Measurements from ENCODE around the gene LHPP. TPM values are rescaled to one million over a fixed set of nuclear protein-coding genes. Genes with fewer than 3 reads are reported as not detected.

Gene LHPP
- total RNA-seq, 1 donor from 2014 or later = 19.6 TPM

DNA sequence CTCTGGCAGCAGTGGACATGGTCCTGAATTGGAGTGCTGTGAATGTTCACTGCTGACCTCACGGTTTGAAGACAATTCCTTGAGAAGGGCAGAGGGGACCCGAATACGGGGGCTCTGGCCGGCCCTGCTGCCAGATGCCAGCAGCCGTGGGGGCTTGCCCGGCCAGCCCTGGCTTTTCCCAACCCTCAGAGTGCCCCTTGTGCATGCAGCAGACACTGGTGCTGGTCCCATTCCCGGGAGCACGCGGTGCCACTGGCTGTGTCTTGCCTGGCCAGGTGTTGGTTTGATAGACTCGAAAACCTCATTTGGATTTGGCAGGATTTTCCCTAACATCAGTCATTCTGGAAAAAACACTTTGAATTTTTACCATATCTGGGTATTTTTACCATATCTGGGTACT lies 49.1 kb downstream of the LHPP start:
- Mint-ChIP-seq H3K4me3 (no peak overlapping the region), H3K27ac (no peak overlapping the region), H3K27me3 (ENCODE audit: low read depth) (no peaks in the 10 kb centered on the region)

DNA sequence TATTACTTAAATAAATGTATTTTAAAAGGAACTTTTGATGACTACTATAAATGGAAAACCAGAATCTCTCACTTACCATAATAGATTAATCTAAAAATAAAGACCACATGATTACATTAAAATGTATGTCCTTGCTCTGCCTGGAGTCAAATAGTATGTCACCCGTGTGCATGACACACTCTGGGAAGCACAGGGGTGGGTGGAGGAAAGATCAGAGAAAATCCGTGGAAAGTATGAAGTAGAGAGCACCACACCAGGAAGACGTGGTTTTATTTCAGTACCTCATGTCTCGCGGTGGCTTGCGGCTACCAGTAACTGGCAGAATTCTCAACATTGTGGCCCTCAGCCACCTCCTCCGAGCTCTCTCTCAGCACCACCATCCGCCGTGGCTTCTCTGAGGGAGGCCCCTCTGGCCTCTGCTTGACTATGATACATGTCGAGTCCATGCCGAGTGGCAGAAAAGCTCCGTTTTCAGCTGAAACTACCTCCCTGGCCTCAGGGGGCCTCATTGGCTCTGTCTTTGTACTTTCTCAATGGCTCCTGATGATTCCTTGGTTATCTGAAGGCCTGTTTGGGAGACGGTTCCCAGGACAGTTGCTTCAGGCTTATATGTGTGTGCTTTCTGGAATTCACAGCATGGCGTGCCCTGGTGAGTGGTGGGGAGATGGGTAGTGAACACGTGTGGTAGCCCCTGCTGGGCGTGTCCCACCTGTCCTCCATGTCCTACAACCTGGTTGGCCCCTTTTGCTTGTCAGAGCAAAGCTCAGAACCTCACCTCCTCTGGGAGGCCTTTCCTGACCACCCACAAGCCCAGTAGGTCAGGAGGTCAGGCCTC lies 49.8 kb downstream of the LHPP start:
- peaks cover 4% of the 10 kb centered on the region for H3K36me3 Mint-ChIP-seq
- TF ChIP-seq, protein P1, sequence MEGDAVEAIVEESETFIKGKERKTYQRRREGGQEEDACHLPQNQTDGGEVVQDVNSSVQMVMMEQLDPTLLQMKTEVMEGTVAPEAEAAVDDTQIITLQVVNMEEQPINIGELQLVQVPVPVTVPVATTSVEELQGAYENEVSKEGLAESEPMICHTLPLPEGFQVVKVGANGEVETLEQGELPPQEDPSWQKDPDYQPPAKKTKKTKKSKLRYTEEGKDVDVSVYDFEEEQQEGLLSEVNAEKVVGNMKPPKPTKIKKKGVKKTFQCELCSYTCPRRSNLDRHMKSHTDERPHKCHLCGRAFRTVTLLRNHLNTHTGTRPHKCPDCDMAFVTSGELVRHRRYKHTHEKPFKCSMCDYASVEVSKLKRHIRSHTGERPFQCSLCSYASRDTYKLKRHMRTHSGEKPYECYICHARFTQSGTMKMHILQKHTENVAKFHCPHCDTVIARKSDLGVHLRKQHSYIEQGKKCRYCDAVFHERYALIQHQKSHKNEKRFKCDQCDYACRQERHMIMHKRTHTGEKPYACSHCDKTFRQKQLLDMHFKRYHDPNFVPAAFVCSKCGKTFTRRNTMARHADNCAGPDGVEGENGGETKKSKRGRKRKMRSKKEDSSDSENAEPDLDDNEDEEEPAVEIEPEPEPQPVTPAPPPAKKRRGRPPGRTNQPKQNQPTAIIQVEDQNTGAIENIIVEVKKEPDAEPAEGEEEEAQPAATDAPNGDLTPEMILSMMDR (IDR thresholded peaks at IDR 0.05; ENCODE audit: unreplicated experiment) = no peak
- peaks cover 8% of the 10 kb centered on the region for H3K9me3 Mint-ChIP-seq
- H3K4me1 Mint-ChIP-seq = no peaks in the 10 kb centered on the region
- H3K27me3 Mint-ChIP-seq (ENCODE audit: low read depth) = no peaks in the 10 kb centered on the region
- no peak overlapping the region for H3K4me3 Mint-ChIP-seq
- no peak overlapping the region for H3K27ac Mint-ChIP-seq
- DNase-seq (ENCODE audit: low spot score in 2 of 2, unreplicated experiment in 2 of 2) = no peak

More for the DNA sequence above, 49.1 kb downstream of the LHPP start:
- DNase-seq (ENCODE audit: low spot score in 2 of 2, unreplicated experiment in 2 of 2) = no peak
- Mint-ChIP-seq H3K36me3 (peaks cover 4% of the 10 kb centered on the region), H3K4me1 (no peaks in the 10 kb centered on the region), H3K9me3 (peaks cover 8% of the 10 kb centered on the region)
- TF ChIP-seq, protein P1 (IDR thresholded peaks at IDR 0.05; ENCODE audit: unreplicated experiment) = no peak

DNA sequence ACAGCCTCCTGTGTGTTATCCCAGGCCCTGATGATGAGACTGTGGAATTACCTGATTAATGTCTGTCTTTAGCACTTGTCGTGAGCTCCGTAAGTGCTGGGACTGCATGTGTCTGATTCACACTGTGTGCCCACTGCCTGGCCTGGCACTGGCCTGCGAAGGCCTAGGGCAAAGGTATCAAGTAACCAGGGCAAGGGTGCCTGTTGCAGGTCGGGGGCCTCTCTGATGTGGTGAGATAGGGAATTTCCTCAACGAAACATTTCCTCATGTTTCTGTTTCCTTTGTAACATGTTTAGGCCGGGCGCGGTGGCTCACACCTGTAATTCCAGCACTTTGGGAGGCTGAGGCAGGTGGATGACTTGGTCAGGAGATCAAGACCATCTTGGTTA lies 50.4 kb downstream of the LHPP start:
- DNase-seq (ENCODE audit: low spot score in 2 of 2, unreplicated experiment in 2 of 2) = no peak
- H3K9me3 Mint-ChIP-seq = peaks cover 8% of the 10 kb centered on the region

DNA sequence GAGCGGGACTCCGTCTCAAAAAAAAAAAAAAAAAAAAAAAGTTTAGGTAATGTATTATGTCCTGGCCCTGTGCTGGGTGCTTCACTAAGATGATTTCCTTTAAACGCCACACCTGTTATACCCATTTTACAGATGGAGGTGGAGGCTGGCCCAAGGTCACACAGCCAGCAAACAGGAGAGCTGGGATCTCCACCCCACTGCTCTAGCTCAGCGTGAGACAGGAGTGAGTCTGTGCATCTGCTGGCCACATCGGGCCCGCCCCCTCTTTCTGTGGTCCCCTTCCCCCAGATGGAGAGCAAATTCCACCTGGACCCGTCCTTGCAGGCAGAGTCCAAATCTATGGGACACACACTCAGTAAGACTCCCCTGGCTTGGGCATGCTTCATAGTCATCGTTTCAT lies 51.0 kb downstream of the LHPP start:
- DNase-seq (ENCODE audit: low spot score in 2 of 2, unreplicated experiment in 2 of 2) = no peak
- TF ChIP-seq, protein P1 (IDR thresholded peaks at IDR 0.05; ENCODE audit: unreplicated experiment) = no peak
- Mint-ChIP-seq H3K27ac (no peak overlapping the region), H3K9me3 (peaks cover 8% of the 10 kb centered on the region), H3K36me3 (peaks cover 4% of the 10 kb centered on the region), H3K4me3 (no peak overlapping the region), H3K4me1 (no peaks in the 10 kb centered on the region), H3K27me3 (ENCODE audit: low read depth) (no peaks in the 10 kb centered on the region)

More for the DNA sequence above, 50.4 kb downstream of the LHPP start:
- TF ChIP-seq, protein P1 (IDR thresholded peaks at IDR 0.05; ENCODE audit: unreplicated experiment) = no peak
- H3K4me3 Mint-ChIP-seq = no peak overlapping the region
- peaks cover 4% of the 10 kb centered on the region for H3K36me3 Mint-ChIP-seq
- H3K27me3 Mint-ChIP-seq (ENCODE audit: low read depth) = no peaks in the 10 kb centered on the region
- H3K4me1 Mint-ChIP-seq = no peaks in the 10 kb centered on the region
- no peak overlapping the region for H3K27ac Mint-ChIP-seq

DNA sequence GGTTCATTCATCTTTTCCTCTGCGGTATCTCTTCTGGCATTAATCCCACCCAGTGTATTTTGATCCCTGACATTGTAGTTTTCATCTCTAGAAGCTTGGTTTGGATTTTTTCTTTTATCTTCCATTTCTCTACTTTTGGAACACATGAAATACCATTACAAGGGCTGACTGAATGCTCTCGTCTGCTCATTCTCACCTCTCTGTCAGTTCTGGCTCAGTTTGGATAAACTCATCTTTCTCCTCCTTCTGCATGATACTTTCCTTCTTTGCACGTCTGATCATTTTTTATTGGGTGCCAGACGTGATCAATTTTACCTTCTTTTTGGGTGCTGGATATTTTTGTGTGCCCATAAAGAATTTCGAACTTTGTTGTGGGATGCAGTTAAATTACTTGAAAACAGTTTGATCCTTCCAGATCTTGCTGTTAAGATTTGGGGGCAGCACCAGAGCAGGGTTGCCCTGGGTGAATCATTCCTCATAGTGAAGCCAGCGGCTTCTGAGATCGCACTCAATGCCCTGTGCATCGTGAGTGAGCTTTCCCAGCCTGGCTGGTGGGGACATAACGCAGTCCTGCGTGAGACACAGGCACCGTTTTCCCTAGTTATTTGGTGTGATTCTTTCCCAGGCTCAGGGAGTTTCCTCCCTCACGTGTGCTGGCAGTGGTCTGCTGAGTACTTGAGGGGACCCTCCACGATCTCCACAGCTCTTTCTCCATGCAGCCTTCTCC lies 53.8 kb downstream of the LHPP start:
- H3K27me3 Mint-ChIP-seq (ENCODE audit: low read depth) = no peaks in the 10 kb centered on the region
- peaks cover 8% of the 10 kb centered on the region for H3K9me3 Mint-ChIP-seq
- H3K27ac Mint-ChIP-seq = no peak overlapping the region
- H3K4me3 Mint-ChIP-seq = no peak overlapping the region
- H3K36me3 Mint-ChIP-seq = peaks cover 7% of the 10 kb centered on the region
- no peaks in the 10 kb centered on the region for H3K4me1 Mint-ChIP-seq
- no peak for DNase-seq (ENCODE audit: low spot score in 2 of 2, unreplicated experiment in 2 of 2)
- TF ChIP-seq, protein P1 (IDR thresholded peaks at IDR 0.05; ENCODE audit: unreplicated experiment) = no peak
